ENCODE results near the gene DIRAS2.

GRCh38 chr9:90598191-90598590 lies 44.4 kb downstream of the DIRAS2 start:
- TF ChIP-seq CTCF (IDR thresholded peaks at IDR 0.05) (no peak), POLR2A (IDR thresholded peaks at IDR 0.05) (no peak)

Data from prostate gland (tissue), 2 donors.